ENCODE data around the gene KAT7. TPM values are rescaled to one million over a fixed set of nuclear protein-coding genes. Genes with fewer than 3 reads are reported as not detected.
"Not testable (repeated sequence)": the region's sequence is repeated elsewhere in the genome, so short reads cannot be mapped to it uniquely, and the experiment has no call there.

Gene KAT7
- total RNA-seq, 2 experiments from 2014 or later = 63.5 to 93.0 TPM

DNA sequence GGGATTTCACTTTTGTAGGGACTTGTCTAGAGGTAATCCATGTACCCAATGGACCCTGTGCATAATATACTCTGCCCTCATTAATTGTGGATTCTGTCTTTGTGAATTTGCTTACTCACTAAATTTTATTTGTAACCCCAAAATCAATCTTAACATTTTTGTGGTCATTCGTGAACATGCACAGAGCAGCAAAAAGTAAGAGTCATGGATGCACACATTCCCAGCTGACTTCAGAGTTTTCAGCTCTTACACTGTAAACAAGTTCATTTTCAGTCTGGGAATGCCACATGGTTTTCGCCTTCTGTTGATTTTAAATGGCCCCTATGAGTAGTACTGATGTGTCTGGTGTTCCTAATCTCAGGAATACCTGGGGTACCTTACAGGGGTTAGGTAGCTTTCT lies 35.1 kb downstream of the KAT7 start:
- H3K4me3 Mint-ChIP-seq = no peak overlapping the region
- POLR2A ChIA-PET = no interaction called here
- peaks cover 66% of the 10 kb centered on the region for H3K36me3 Mint-ChIP-seq (ENCODE audit: low read depth)
- no peaks in the 10 kb centered on the region for H3K27me3 Mint-ChIP-seq
- no peak overlapping the region for H3K27ac Mint-ChIP-seq
- DNase-seq = no peak
- intact Hi-C loops (cut with DNase I, micrococcal nuclease) = no loop called here
- CTCF ChIA-PET = interaction anchor here (0.5 to 0.9 kb wide), 3 partner anchors 18 to 247 kb away, joined by 3 read pairs; no protein-coding TSS in a partner anchor
- peaks cover 29% of the 10 kb centered on the region for H3K4me1 Mint-ChIP-seq
- no peaks in the 10 kb centered on the region for H3K9me3 Mint-ChIP-seq (ENCODE audit: low read depth)
- ATAC-seq = no peak

DNA sequence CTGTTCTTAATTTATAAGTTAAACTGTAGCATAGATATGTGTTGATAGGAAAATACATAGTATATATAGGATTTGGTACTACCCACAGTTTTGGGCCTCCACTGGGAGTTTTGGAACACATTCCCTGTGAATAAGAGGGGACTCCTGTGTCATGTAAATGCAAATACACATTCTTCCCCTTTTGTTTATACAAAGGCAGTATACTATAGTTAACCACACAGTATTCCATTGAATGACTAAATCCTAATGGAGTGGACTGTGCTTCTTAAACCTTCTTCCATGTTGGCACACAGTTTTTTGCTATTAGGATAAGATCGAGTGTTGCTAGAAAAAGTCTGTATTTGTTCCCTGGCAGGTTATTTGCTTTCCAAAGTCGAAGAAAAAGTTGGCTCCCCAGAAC lies 37.2 kb downstream of the KAT7 start:
- H3K9me3 Mint-ChIP-seq (ENCODE audit: low read depth) = no peaks in the 10 kb centered on the region
- no peak overlapping the region for H3K27ac Mint-ChIP-seq
- no peak overlapping the region for H3K4me3 Mint-ChIP-seq
- ChIA-PET POLR2A (no interaction called here), CTCF (no interaction called here)
- DNase-seq = no peak
- no peaks in the 10 kb centered on the region for H3K27me3 Mint-ChIP-seq
- peaks cover 59% of the 10 kb centered on the region for H3K36me3 Mint-ChIP-seq (ENCODE audit: low read depth)
- H3K4me1 Mint-ChIP-seq = peaks cover 19% of the 10 kb centered on the region
- intact Hi-C loops (cut with DNase I, micrococcal nuclease) = no loop called here
- ATAC-seq = no peak

DNA sequence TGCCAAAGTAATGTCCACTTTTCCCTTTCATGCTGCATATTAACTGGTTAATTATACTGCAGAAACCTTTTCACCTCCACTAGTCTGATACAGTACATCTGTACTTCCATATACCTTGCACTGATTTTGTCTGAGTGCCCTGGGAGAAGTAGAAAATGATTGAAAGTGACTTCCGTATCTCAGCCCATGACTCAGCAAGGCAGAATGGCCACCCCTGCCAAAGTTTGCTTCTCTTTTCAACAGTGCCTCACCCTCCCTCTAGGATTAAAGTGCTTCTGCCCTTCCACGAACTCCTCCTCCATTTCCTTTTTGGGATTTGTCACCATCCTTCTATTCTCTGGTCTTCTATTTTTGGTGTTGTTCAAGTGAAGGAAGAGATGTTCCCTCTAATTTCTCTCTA lies 39.8 kb downstream of the KAT7 start:
- H3K4me3 Mint-ChIP-seq; CTCF ChIA-PET; ATAC-seq; DNase-seq; intact Hi-C loops (cut with DNase I, micrococcal nuclease); POLR2A ChIA-PET; H3K4me1 Mint-ChIP-seq; H3K9me3 Mint-ChIP-seq (ENCODE audit: low read depth); H3K27me3 Mint-ChIP-seq: not testable (repeated sequence)
- Mint-ChIP-seq H3K36me3 (ENCODE audit: low read depth) (peaks cover 44% of the 10 kb centered on the region), H3K27ac (peak overlapping the region; percentile 66)

DNA sequence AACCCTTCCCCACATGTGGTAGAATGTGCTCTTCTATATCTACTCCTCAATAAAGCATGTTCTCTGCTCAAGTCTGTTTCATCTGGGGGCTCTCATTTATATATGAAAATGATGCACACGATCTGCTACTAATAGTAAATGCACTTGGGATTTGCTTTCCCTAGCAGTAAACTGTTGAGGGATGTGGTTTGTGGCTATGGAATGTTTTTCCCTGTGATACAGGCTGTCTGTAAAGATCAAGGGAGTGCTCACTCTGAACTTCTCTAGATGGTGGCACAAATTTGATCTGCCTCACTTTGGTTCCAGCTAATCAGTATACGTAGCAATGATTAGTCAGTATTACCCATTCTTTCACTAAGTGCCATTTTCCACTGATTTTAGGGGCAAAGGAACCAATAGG lies 40.5 kb downstream of the KAT7 start:
- H3K36me3 Mint-ChIP-seq (ENCODE audit: low read depth) = peaks cover 46% of the 10 kb centered on the region
- intact Hi-C loops (cut with DNase I, micrococcal nuclease) = no loop called here
- no peak for DNase-seq

DNA sequence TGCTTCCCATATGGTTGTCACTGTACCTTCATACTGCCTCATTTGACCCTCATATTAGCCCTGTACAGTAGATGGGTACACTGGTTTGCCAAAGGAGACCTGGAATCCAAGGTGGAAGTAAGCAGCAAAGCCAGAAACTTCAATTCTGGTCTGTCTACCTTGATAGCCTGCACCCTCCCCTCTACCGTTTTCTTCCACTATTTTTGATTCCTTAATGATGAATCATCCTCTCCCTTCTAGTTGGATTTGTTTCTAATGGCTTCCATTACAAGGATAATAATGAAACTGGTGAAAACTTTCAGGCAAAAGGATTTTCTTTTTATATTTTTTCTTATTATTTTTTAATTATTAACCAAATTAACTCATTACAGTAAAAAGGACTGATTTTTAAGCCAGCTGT lies 42.1 kb downstream of the KAT7 start:
- CTCF ChIA-PET = interaction anchor here (0.5 to 1.6 kb wide), 5 partner anchors 9 to 503 kb away, joined by 3 to 4 read pairs (median 3); no protein-coding TSS in a partner anchor
- DNase-seq (no peak), ATAC-seq (no peak)
- Mint-ChIP-seq H3K27ac (no peak overlapping the region), H3K36me3 (ENCODE audit: low read depth) (peaks cover 44% of the 10 kb centered on the region), H3K9me3 (ENCODE audit: low read depth) (no peaks in the 10 kb centered on the region), H3K4me3 (no peak overlapping the region), H3K27me3 (no peaks in the 10 kb centered on the region), H3K4me1 (peaks cover 2% of the 10 kb centered on the region)
- POLR2A ChIA-PET = no interaction called here
- intact Hi-C loops (cut with DNase I, micrococcal nuclease) = no loop called here

More for the DNA sequence above, 40.5 kb downstream of the KAT7 start:
- peak overlapping the region; percentile 8 for H3K27ac Mint-ChIP-seq
- peaks cover 2% of the 10 kb centered on the region for H3K4me1 Mint-ChIP-seq
- CTCF ChIA-PET = interaction anchor here (1.6 kb wide), 1 partner anchor 169 kb away, joined by 4 read pairs; no protein-coding TSS in a partner anchor
- POLR2A ChIA-PET = no interaction called here
- no peak for ATAC-seq
- no peaks in the 10 kb centered on the region for H3K27me3 Mint-ChIP-seq
- no peak overlapping the region for H3K4me3 Mint-ChIP-seq
- H3K9me3 Mint-ChIP-seq (ENCODE audit: low read depth) = no peaks in the 10 kb centered on the region

DNA sequence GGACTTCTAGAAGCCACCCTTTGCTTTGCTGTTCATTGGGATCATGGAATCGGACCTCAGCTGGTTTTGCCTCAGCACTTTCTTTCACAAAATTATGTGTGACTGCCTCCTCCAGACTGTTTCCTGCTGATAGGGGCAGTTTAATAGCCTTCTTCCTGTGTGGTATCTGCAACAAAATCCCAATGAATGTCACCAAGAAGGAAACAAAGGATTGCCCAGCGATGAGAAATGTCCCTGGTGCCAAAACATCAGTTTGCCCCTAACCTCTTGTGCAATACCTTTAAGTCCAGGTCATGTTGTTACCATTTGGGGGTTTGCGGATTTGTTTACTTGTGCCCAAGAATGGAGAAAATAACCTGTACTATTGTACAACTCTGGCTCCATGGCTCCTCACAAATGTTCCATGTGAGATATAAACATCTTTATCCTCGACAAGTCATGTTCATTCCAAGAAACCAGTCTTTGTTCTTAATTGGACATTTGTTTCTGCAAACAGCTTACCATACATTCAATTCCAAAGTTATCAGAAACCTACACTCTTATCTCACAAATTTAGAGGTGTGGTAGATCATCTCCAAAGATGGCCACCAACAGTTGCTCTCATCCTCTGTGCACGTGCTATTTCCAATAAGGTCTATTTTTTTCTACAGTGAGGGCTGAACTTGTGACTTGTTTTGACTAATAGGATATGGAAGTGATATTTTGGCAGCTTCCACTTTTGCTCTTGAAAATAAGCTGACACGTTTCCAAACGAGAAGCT lies 44.5 kb downstream of the KAT7 start:
- Mint-ChIP-seq H3K27me3 (no peaks in the 10 kb centered on the region), H3K4me3 (no peak overlapping the region), H3K27ac (no peak overlapping the region), H3K4me1 (peaks cover 2% of the 10 kb centered on the region), H3K9me3 (ENCODE audit: low read depth) (no peaks in the 10 kb centered on the region), H3K36me3 (ENCODE audit: low read depth) (peaks cover 29% of the 10 kb centered on the region)
- CTCF ChIA-PET = interaction anchor here (0.8 to 1.2 kb wide), 3 partner anchors 11 to 102 kb away, joined by 3 read pairs; no protein-coding TSS in a partner anchor
- DNase-seq = no peak
- intact Hi-C loops (cut with DNase I, micrococcal nuclease) = no loop called here
- ATAC-seq = no peak
- POLR2A ChIA-PET = no interaction called here

DNA sequence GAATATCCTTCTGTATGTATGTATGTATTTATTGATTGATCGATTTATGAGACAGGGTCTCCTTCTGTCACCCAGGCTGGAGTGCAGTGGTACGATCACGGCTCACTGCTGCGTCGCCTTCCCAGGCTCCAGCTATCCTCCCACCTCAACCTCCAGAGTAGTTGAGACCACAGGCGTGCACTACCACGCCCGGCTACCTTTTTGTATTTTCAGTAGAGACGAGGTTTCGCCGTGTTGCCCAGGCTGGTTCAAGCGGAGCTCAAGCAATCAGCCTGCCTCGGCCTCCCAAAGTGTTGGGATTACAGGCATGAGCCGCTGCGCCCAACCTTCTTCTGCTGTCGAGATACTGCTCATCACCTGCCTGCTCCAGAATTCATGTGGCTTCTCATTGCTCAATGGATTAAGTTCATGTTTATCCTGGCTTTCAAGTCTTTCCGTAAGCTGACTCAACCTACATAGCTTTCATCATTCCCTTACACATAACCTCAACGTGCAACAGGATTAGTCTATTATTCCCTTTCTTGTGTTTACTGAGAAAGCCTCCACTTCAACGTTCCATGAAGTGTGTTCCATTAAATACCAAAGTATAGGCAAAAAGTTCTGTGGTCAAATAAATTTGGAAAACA lies 45.8 kb downstream of the KAT7 start:
- DNase-seq (no peak), ATAC-seq (no peak)
- Mint-ChIP-seq H3K36me3 (ENCODE audit: low read depth) (peaks cover 24% of the 10 kb centered on the region), H3K9me3 (ENCODE audit: low read depth) (no peaks in the 10 kb centered on the region), H3K27me3 (no peaks in the 10 kb centered on the region), H3K4me3 (no peak overlapping the region), H3K4me1 (no peaks in the 10 kb centered on the region), H3K27ac (no peak overlapping the region)
- ChIA-PET POLR2A (interaction anchor here (0.7 kb wide), 1 partner anchor 1285 kb away, joined by 3 read pairs; no protein-coding TSS in a partner anchor), CTCF (interaction anchor here (0.6 kb wide), 1 partner anchor 13 kb away, joined by 3 read pairs; no protein-coding TSS in a partner anchor)
- intact Hi-C loops (cut with DNase I, micrococcal nuclease) = no loop called here

DNA sequence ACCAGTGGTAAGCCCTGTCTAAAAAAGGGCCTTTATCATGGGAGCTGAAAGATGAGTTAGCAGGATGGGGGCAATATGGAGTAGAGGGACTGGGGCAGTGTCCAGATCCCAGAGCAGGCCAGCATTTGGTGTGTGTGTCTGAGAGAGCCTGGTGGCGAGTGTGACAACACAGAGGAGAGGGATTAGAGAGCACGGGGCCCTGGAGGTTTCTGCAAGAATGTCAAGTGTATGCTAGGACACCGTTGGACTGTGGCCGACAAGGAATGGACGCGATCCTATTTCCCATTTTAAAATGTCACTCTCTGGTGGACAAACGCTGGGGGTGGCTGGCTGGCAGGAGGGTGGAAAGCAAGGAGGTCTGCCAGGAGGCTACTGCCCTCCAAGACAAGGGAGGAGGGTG lies 47.0 kb downstream of the KAT7 start:
- H3K27me3 Mint-ChIP-seq = no peaks in the 10 kb centered on the region

DNA sequence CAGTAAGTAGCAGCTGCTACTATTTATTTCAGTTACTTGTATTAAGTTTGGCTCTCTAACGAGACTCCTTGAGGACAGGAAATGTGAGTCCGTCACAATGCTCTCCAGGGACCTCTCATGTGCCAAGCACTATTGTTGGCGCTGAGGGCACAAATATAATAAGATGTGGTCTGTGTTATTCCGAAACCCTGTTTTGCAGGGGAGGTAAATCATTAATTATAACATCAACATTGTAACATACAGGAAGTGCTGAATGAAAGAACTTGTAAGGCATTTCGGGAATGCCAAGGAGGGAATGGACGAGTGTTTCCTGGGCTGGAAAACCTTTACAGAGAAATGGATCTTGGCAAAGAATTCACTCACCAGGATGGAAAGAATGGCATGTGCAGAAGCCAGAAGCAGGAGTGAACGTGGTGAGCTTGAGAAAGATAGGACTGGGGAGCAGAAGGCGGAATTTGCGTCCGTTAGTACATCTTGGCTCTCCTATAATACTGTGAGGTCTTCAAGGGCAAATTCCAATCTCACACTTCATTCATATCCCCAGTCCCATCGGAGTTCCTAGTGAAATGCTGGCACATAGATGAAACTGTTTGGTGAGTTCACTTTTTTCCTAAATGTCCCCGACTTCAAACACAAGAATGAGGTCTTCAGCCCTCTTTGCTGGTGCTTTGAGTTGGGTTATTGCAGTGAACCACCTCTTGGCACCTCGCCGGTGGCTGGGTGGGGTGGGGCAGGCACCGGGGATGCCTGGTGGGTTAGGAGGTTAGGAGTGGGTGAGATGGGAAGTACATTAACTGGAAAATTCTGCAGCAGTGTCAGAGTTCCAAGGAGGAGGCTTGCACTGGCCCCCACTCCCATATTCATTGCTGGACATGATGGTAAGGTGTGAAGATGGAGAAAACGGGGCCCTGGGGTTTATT lies 47.9 kb downstream of the KAT7 start:
- Mint-ChIP-seq H3K4me3 (no peak overlapping the region), H3K27me3 (no peaks in the 10 kb centered on the region), H3K27ac (no peak overlapping the region), H3K4me1 (no peaks in the 10 kb centered on the region), H3K9me3 (ENCODE audit: low read depth) (no peaks in the 10 kb centered on the region), H3K36me3 (ENCODE audit: low read depth) (peaks cover 20% of the 10 kb centered on the region)
- no peak for DNase-seq
- no peak for ATAC-seq
- ChIA-PET POLR2A (no interaction called here), CTCF (interaction anchor here (0.8 to 1.0 kb wide), 2 partner anchors 7 to 15 kb away, joined by 3 read pairs; no protein-coding TSS in a partner anchor)
- intact Hi-C loops (cut with DNase I, micrococcal nuclease) = no loop called here

More for the DNA sequence above, 47.0 kb downstream of the KAT7 start:
- ChIA-PET POLR2A (no interaction called here), CTCF (interaction anchor here (0.8 kb wide), 1 partner anchor 8 kb away, joined by 3 read pairs; no protein-coding TSS in a partner anchor)
- no peaks in the 10 kb centered on the region for H3K4me1 Mint-ChIP-seq
- peaks cover 22% of the 10 kb centered on the region for H3K36me3 Mint-ChIP-seq (ENCODE audit: low read depth)
- ATAC-seq (no peak), DNase-seq (no peak)
- no peak overlapping the region for H3K4me3 Mint-ChIP-seq
- H3K27ac Mint-ChIP-seq = no peak overlapping the region
- H3K9me3 Mint-ChIP-seq (ENCODE audit: low read depth) = no peaks in the 10 kb centered on the region
- intact Hi-C loops (cut with DNase I, micrococcal nuclease) = no loop called here

DNA sequence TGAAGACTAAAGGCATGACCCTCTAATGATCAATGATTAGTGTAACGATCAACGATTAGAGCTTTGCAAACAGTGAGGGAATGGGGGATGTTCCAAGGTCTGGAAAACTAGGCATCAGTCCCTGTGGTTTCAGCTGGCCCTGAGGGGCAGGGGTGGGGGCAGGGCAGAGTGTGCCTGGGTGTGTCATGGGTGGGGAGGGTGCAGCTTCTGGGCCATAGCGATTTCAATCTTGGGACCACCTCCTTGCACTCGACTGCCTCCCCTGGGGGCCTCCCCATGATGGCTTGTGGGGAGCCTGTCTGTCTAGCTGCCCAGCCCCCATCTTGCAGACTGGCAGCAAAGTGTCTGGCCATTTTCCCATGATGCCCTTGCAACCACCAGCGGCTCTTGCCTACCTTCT lies 51.0 kb downstream of the KAT7 start:
- Mint-ChIP-seq H3K9me3 (ENCODE audit: low read depth) (no peaks in the 10 kb centered on the region), H3K27ac (no peak overlapping the region), H3K4me1 (peaks cover 2% of the 10 kb centered on the region), H3K27me3 (no peaks in the 10 kb centered on the region), H3K36me3 (ENCODE audit: low read depth) (peaks cover 7% of the 10 kb centered on the region), H3K4me3 (no peak overlapping the region)
- CTCF ChIA-PET = interaction anchor here (0.5 to 1.2 kb wide), 3 partner anchors 10 to 136 kb away, joined by 3 read pairs; no protein-coding TSS in a partner anchor
- POLR2A ChIA-PET = interaction anchor here (0.7 kb wide), 1 partner anchor 399 kb away, joined by 3 read pairs; no protein-coding TSS in a partner anchor
- intact Hi-C loops (cut with DNase I, micrococcal nuclease) = no loop called here
- ATAC-seq (no peak), DNase-seq (no peak)

DNA sequence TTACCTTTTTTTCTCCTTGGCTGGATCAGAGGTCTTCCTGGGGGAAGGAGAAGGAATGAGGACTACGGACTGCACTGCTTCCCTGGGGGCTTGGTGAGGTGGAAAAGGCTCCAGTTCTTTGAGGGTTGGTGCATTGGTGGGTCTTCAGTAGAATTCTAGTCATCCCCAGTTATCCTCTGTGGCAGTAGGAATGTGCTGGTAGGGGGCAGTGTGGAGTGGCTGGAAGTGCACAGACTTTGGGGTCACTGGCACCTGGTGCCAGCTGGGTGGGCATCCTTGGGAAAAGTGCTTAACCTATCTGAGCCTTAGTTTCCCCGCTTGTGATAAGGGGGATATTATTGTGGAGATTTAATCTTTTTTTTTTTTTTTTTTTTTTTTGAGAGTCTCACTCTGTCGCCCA lies 53.1 kb downstream of the KAT7 start:
- Mint-ChIP-seq H3K36me3 (ENCODE audit: low read depth) (peaks cover 3% of the 10 kb centered on the region), H3K27me3 (no peaks in the 10 kb centered on the region), H3K4me1 (peaks cover 11% of the 10 kb centered on the region), H3K9me3 (ENCODE audit: low read depth) (no peaks in the 10 kb centered on the region), H3K4me3 (no peak overlapping the region), H3K27ac (no peak overlapping the region)
- intact Hi-C loops (cut with DNase I, micrococcal nuclease) = no loop called here
- ChIA-PET POLR2A (no interaction called here), CTCF (no interaction called here)
- no peak for DNase-seq
- ATAC-seq = no peak

Measured in activated CD4-positive, alpha-beta T cell treated with anti-CD3 and anti-CD28 coated beads for 36 hours (primary cell).